ENCODE measurements around the gene SOS2.

- TF ChIP-seq SPI1 (IDR thresholded peaks at IDR 0.05; ENCODE audit: low read depth, low read length) (no peak), TAF1 (IDR thresholded peaks at IDR 0.05; ENCODE audit: low read depth, low read length) (no peak), POLR2A (IDR thresholded peaks at IDR 0.05; ENCODE audit: low read depth, low read length) (no peak), POLR2AphosphoS5 (IDR thresholded peaks at IDR 0.05; ENCODE audit: low read depth, low read length) (no peak), POU2F2 (IDR thresholded peaks at IDR 0.05; ENCODE audit: low read depth, low read length) (no peak)
These were observed 5.4 kb downstream of the SOS2 start for GRCh38 chr14:50225974-50226297.

Data from GM12891 (cell line).